Lower lobe of right lung (tissue), 2 donors: ENCODE results near the gene UQCRC1. TPM values are rescaled to one million over a fixed set of nuclear protein-coding genes. Genes with fewer than 3 reads are reported as not detected.

Source experiments
- ATAC-seq, 2 donors: fragments of 200-7000 bp; cut with Tn5 transposase; one replicate each; pipeline ENCODE4 v1.9.1; 2020 to 2022; ENCODE audit warnings: mild to moderate bottlenecking in 2 of 2, moderate library complexity in 2 of 2
- DNase-seq: peaks from one replicate; pipeline ENCODE4 v3.0.0-alpha.2; 2020
- H3K27ac ChIP-seq: fragments of 200-600 bp; one replicate; pipeline ENCODE4 v1.8.0; 2022
- H3K27me3 ChIP-seq: fragments of 200-600 bp; one replicate; pipeline ENCODE4 v1.8.0; 2022; ENCODE audit warnings: low read depth
- H3K36me3 ChIP-seq: fragments of 200-600 bp; one replicate; pipeline ENCODE4 v1.8.0; 2022; ENCODE audit warnings: mild to moderate bottlenecking
- H3K4me1 ChIP-seq: fragments of 200-600 bp; one replicate; pipeline ENCODE4 v1.8.0; 2022
- H3K4me3 ChIP-seq: fragments of 200-600 bp; one replicate; pipeline ENCODE4 v1.8.0; 2022; ENCODE audit warnings: mild to moderate bottlenecking
- H3K9me3 ChIP-seq: fragments of 200-600 bp; one replicate; pipeline ENCODE4 v1.8.0; 2022
- CTCF ChIP-seq: fragments of 200-600 bp; IDR thresholded peaks from one replicate; pipeline ENCODE4 v1.8.0; 2022; ENCODE audit warnings: antibody characterized with exemption, mild to moderate bottlenecking
- intact Hi-C: fragments of 100-400 bp; cut with DNase I; formaldehyde crosslinking; loops from one replicate; pipeline ENCODE4 v1.11.0; 2022
- total RNA-seq: library from RNA; stranded (reverse); fragmentation: NEBNext Ultra II Directional; extraction: Animal tissue kit (Norgen Biotek cat#: 25700); gene quantifications from one replicate; pipeline ENCODE4 v1.2.1, GENCODE V29; 2021
- donor health status: DM: no; HTN: yes; CAD: no; lungs with severe emphysema.

The UQCRC1 gene
- total RNA-seq, 1 donor from 2014 or later = 121 TPM

GRCh38 chr3:48565591-48566400 is 43.6 kb downstream of the UQCRC1 start:
- DNase-seq (no peak), ATAC-seq (peak in 1 of 2 donors; percentile 2)
- TF ChIP-seq CTCF = no peak
- intact Hi-C loops = no loop called here
- H3K9me3 ChIP-seq = no peaks in the 10 kb centered on the region
- peaks cover 9% of the 10 kb centered on the region for H3K4me1 ChIP-seq
- H3K27ac ChIP-seq = no peak overlapping the region
- H3K4me3 ChIP-seq = no peak overlapping the region
- no peaks in the 10 kb centered on the region for H3K36me3 ChIP-seq
- H3K27me3 ChIP-seq = no peaks in the 10 kb centered on the region

GRCh38 chr3:48565186-48565585 is 44.3 kb downstream of the UQCRC1 start:
- no peak for DNase-seq
- Histone ChIP-seq H3K4me1 (peaks cover 15% of the 10 kb centered on the region), H3K27me3 (no peaks in the 10 kb centered on the region), H3K4me3 (no peak overlapping the region), H3K9me3 (no peaks in the 10 kb centered on the region), H3K27ac (no peak overlapping the region), H3K36me3 (no peaks in the 10 kb centered on the region)
- intact Hi-C loops = no loop called here
- TF ChIP-seq CTCF = no peak
- no peak for ATAC-seq

- H3K27ac ChIP-seq = no peak overlapping the region
- no peak for ATAC-seq
- DNase-seq = no peak
- intact Hi-C loops = no loop called here
- no peaks in the 10 kb centered on the region for H3K9me3 ChIP-seq
- no peaks in the 10 kb centered on the region for H3K27me3 ChIP-seq
- no peaks in the 10 kb centered on the region for H3K36me3 ChIP-seq
- TF ChIP-seq CTCF = no peak
- H3K4me3 ChIP-seq = no peak overlapping the region
- H3K4me1 ChIP-seq = peaks cover 19% of the 10 kb centered on the region
Measured at GRCh38 chr3:48564667-48565066, 44.8 kb downstream of the UQCRC1 start.

GRCh38 chr3:48564022-48564421 is 45.4 kb downstream of the UQCRC1 start:
- Histone ChIP-seq H3K36me3 (no peaks in the 10 kb centered on the region), H3K27me3 (no peaks in the 10 kb centered on the region), H3K4me3 (no peak overlapping the region), H3K4me1 (peaks cover 24% of the 10 kb centered on the region), H3K27ac (no peak overlapping the region), H3K9me3 (no peaks in the 10 kb centered on the region)
- peak; percentile 84 for DNase-seq
- TF ChIP-seq CTCF = no peak
- intact Hi-C loops = no loop called here
- ATAC-seq = peak; percentile 59 to 65

- no peak for TF ChIP-seq CTCF
- DNase-seq (no peak), ATAC-seq (no peak)
- Histone ChIP-seq H3K36me3 (no peaks in the 10 kb centered on the region), H3K4me1 (peaks cover 28% of the 10 kb centered on the region), H3K9me3 (no peaks in the 10 kb centered on the region), H3K4me3 (no peak within 1 kb of the TSS), H3K27me3 (no peaks in the 10 kb centered on the region), H3K27ac (no peak within 1 kb of the TSS)
- intact Hi-C loops = no loop called here
Measured at GRCh38 chr3:48563382-48563918, 46.0 kb downstream of the UQCRC1 start, which contains the start of gene UCN2. Gene UCN2, minus strand, starts transcription at chr3:48563781. Its CDS starts 657 bp downstream, at chr3:48563124.
